ENCODE measurements around the gene ROCK1. TPM values are rescaled to one million over a fixed set of nuclear protein-coding genes. Genes with fewer than 3 reads are reported as not detected.
"Not testable (repeated sequence)": the region's sequence is repeated elsewhere in the genome, so short reads cannot be mapped to it uniquely, and the experiment has no call there.

The ROCK1 gene
- total RNA-seq, 1 donor from 2014 or later, result 59.9 TPM

GRCh38 chr18:21141668-21142422 is 30.2 kb upstream of the ROCK1 start:
- Mint-ChIP-seq H3K27ac (ENCODE audit: unreplicated experiment) (no peak overlapping the region), H3K36me3 (ENCODE audit: unreplicated experiment) (no peaks in the 10 kb centered on the region), H3K4me3 (ENCODE audit: unreplicated experiment) (no peak overlapping the region), H3K27me3 (ENCODE audit: unreplicated experiment) (no peaks in the 10 kb centered on the region), H3K4me1 (ENCODE audit: low read depth, unreplicated experiment) (no peaks in the 10 kb centered on the region), H3K9me3 (ENCODE audit: unreplicated experiment) (no peaks in the 10 kb centered on the region)
- DNase-seq, result no peak
- no peak for TF ChIP-seq CTCF (IDR thresholded peaks at IDR 0.05; ENCODE audit: partially characterized antibody, unreplicated experiment)

- H3K4me3 Mint-ChIP-seq (ENCODE audit: unreplicated experiment); DNase-seq; H3K36me3 Mint-ChIP-seq (ENCODE audit: unreplicated experiment); H3K27me3 Mint-ChIP-seq (ENCODE audit: unreplicated experiment); H3K4me1 Mint-ChIP-seq (ENCODE audit: low read depth, unreplicated experiment); H3K27ac Mint-ChIP-seq (ENCODE audit: unreplicated experiment); H3K9me3 Mint-ChIP-seq (ENCODE audit: unreplicated experiment): not testable (repeated sequence)
These were observed 26.3 kb upstream of the ROCK1 start for GRCh38 chr18:21137719-21138488.

GRCh38 chr18:21134895-21135294 is 23.3 kb upstream of the ROCK1 start:
- no peak for TF ChIP-seq CTCF (IDR thresholded peaks at IDR 0.05; ENCODE audit: partially characterized antibody, unreplicated experiment)
- Mint-ChIP-seq H3K4me1 (ENCODE audit: low read depth, unreplicated experiment) (no peaks in the 10 kb centered on the region), H3K4me3 (ENCODE audit: unreplicated experiment) (no peak overlapping the region), H3K27ac (ENCODE audit: unreplicated experiment) (no peak overlapping the region), H3K9me3 (ENCODE audit: unreplicated experiment) (no peaks in the 10 kb centered on the region), H3K27me3 (ENCODE audit: unreplicated experiment) (peaks cover 1% of the 10 kb centered on the region), H3K36me3 (ENCODE audit: unreplicated experiment) (no peaks in the 10 kb centered on the region)
- no peak for DNase-seq

GRCh38 chr18:21132398-21132918 is 20.8 kb upstream of the ROCK1 start:
- DNase-seq, result no peak
- no peak overlapping the region for H3K27ac Mint-ChIP-seq (ENCODE audit: unreplicated experiment)
- no peaks in the 10 kb centered on the region for H3K4me1 Mint-ChIP-seq (ENCODE audit: low read depth, unreplicated experiment)
- H3K27me3 Mint-ChIP-seq (ENCODE audit: unreplicated experiment), result peaks cover 1% of the 10 kb centered on the region
- TF ChIP-seq CTCF (IDR thresholded peaks at IDR 0.05; ENCODE audit: partially characterized antibody, unreplicated experiment), result no peak
- no peak overlapping the region for H3K4me3 Mint-ChIP-seq (ENCODE audit: unreplicated experiment)
- H3K36me3 Mint-ChIP-seq (ENCODE audit: unreplicated experiment), result no peaks in the 10 kb centered on the region
- H3K9me3 Mint-ChIP-seq (ENCODE audit: unreplicated experiment), result no peaks in the 10 kb centered on the region

GRCh38 chr18:21131698-21132227 is 20.1 kb upstream of the ROCK1 start:
- H3K9me3 Mint-ChIP-seq (ENCODE audit: unreplicated experiment), result no peaks in the 10 kb centered on the region
- no peaks in the 10 kb centered on the region for H3K36me3 Mint-ChIP-seq (ENCODE audit: unreplicated experiment)
- DNase-seq, result no peak
- peaks cover 1% of the 10 kb centered on the region for H3K27me3 Mint-ChIP-seq (ENCODE audit: unreplicated experiment)
- TF ChIP-seq CTCF (IDR thresholded peaks at IDR 0.05; ENCODE audit: partially characterized antibody, unreplicated experiment), result no peak
- no peaks in the 10 kb centered on the region for H3K4me1 Mint-ChIP-seq (ENCODE audit: low read depth, unreplicated experiment)
- H3K27ac Mint-ChIP-seq (ENCODE audit: unreplicated experiment), result no peak overlapping the region
- no peak overlapping the region for H3K4me3 Mint-ChIP-seq (ENCODE audit: unreplicated experiment)
